ENCODE measurements around the gene TRMT6.

TRMT6 gene

DNA sequence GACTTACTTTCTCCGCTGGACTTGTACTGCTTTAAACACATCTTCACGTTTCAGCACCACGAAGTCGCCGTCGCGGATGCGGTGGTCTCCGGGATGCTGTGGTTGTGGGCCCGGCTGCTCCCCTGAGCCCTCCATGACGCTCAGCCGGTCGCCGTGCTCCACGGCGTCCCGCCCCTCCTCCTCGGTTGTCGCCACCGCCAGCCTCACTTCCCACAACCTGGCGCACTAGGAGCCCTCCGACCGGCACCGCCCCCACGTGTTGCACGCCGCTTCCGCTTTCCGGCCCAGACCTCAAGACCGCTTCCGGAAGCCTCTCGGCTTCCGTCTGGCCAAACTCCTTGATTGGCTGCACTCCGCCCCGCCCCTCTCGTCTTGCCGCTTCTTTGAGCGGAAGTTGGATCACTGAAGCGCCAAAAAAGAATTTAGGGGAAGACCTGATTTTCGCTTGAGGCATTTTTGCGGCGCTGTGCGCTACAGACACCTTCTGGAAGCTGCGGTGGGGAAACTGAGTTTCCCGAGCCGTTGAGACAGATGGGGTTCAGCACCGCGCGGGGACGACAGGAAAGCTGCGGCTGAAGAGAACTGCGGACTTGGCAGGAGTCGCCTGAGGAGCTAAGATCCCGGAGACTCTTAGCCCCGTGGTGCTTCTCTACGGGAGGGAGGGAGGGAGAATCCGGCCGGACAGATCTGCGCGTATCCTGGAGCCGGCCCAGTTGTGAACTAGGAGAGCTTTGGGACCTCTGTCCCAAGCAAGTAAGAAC lies at the start of gene TRMT6, which contains the start of gene MCM8:
TSS of gene TRMT6 (minus strand) at position 263 of the 761 bp plus-strand sequence. CDS start at position 135, 128 bp downstream.
TSS of gene MCM8 (plus strand) at position 382 of the 761 bp plus-strand sequence. CDS start 1,364 bp downstream, outside the sequence.
- DNase-seq (ENCODE audit: low spot score), result peak; percentile 88

DNA sequence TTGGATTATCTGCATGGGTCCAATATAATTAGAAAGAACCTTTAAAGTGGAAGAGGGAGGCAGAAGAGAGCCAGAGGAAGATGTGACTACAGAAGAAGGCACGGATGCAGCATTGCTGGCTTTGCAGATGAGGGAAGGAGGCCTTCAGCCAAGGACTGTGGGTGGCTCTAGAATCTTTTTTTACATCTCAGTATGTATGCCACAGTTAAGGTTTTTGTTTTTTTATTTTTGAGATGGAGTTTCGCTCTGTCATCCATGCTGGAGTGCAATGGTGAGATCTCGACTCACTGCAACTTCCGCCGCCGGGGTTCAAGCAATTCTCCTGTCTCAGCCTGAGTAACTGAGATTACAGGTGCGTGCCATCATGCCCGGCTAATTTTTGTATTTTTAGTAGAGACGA lies 49.5 kb upstream of the TRMT6 start:
- no peak for DNase-seq (ENCODE audit: low spot score)

DNA sequence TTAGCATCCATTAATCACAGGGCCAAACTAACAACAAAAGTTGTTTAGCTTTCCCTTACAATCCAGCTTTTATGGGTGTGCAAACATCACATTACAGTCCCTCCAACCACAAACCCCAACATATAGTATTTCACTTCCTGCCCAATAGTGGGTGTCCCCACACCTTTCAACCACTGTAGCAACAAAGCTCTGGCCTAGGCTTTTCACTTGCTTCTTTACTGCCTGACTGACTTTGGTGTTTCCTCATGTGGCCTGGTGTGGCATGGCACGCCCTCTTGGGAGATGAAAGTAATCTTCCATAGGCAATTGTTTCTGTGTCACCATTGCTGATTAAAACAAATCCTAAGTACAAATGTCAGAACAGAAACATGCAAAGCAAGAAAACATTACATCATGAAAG lies 46.4 kb upstream of the TRMT6 start:
- no peak for DNase-seq (ENCODE audit: low spot score)

GRCh38 chr20:5991623-5992441 lies 41.5 kb upstream of the TRMT6 start:
- no peak for DNase-seq (ENCODE audit: low spot score)

- DNase-seq (ENCODE audit: low spot score), result no peak
Observed at GRCh38 chr20:5990946-5991345, 40.6 kb upstream of the TRMT6 start.

DNA sequence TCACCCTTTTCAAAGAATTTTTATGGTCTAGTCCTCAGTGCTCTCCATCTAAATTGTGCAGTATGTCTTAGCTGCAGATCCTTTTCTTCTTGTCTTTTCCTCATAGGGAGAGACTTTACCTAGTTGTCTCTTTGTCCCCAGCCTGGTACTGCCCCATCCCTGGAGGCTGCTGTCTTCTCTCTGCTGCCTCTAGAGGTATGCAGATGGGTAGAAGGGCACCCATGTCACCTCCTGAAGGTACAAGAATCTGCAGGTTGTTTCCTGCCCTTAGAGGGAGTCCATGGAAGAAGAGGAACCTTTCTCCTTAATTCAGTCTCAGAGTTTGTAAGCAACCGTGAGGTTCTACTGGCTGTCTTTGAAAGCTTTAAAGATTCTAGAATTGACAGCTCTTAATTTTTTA lies 39.2 kb upstream of the TRMT6 start:
- DNase-seq (ENCODE audit: low spot score), result no peak

GRCh38 chr20:5987383-5987782 lies 37.0 kb upstream of the TRMT6 start:
- DNase-seq (ENCODE audit: low spot score), result no peak

- no peak for DNase-seq (ENCODE audit: low spot score)
Observed at GRCh38 chr20:5980720-5981538, 30.6 kb upstream of the TRMT6 start.

- DNase-seq (ENCODE audit: low spot score), result no peak
Observed at GRCh38 chr20:5979801-5980200, 29.5 kb upstream of the TRMT6 start.

DNA sequence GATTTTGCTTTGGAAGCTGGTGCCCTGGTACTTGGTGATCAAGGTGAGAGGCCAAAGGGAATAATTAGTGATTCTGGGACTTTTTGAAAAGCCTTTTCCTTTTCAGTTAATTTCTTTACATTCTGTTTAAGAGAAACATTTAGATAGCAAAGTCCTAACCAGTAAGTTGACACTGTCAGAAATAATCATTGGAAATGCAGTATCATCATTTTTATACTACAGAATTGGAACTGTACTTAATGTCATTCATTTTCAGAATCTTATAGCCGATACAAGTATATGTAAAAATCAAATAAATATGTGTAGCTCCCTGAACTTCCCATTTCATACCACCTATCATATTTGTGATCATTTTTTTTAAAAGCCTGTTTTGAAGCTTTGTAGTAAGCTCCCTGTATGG lies 27.6 kb upstream of the TRMT6 start:
- no peak for DNase-seq (ENCODE audit: low spot score)

DNA sequence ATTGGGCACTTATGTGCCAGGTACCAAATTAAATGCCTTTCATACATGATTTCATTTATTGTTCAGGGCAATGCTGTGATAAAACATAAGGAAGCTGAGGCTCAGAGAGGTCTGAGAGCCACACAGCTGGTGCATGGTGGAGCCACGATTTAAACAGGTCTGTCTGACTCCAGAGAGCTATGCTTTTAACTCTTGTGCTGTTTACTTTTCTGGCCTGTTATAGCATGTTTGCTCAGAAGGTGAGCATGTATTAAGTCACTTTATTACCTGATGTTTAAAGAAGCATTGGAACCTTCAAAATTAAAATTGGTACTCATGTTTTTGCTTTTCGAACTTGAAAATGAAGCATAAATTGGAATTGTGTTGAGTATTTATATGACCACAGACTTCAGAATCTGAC lies 26.9 kb upstream of the TRMT6 start:
- no peak for DNase-seq (ENCODE audit: low spot score)

DNA sequence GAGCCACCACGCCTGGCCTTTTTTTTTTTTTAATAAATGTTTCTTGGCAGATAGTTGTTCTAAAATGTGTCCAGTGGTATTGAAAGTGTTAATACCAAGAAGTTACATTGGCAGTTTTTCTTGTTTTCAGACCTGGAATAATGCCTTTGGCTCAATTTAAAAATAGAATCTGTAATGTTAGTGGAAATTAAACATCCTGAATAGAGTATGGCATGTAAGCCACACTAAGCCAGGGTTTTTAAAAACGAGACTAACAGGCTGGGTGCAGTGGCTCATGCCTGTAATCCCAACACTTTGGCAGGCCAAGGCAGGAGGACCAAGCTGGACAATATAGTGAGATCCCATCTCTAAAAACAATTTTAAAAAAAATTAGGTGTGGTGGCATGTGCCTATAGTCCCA lies 25.4 kb upstream of the TRMT6 start:
- DNase-seq (ENCODE audit: low spot score), result no peak

DNA sequence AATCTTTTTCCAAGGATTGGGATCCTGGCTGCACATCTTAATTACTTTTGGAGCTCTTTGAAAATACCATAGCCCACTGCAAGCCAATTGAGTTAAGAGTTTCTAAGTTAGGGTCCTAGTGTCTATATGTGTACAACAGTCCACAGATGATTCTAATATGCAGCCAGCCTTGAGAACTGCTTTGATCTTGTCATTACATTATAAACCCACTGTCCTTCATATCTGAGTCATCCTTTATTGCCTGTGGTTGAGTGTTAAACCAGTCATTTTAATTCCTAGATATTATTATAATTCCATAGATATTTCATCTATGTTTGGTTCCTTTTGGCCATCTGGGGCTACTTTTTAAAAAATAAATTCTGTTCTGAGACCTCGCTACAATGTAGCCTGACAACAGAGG lies 24.2 kb upstream of the TRMT6 start:
- no peak for DNase-seq (ENCODE audit: low spot score)

- no peak for DNase-seq (ENCODE audit: low spot score)
Observed at GRCh38 chr20:5973971-5974370, 23.6 kb upstream of the TRMT6 start.

- no peak for DNase-seq (ENCODE audit: low spot score)
Observed at GRCh38 chr20:5973172-5973571, 22.8 kb upstream of the TRMT6 start.

DNA sequence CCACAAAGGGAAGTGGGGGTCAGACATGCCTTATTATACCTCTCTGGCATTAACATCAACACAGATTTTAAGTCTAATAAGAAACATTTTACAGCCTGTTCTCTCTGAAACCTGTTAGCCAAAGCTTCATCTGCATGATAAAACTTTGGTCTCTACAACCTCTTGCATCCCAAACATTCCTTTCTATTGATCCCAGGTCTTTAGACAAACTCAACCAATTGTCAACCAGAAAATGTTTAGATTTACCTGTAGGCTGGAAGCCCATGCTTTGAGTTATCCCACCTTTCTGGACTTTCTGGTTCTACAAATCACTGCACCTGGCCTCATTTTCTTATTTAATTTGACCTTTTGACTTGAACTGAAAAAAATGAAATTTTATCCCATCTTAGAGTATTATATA lies 20.9 kb upstream of the TRMT6 start:
- DNase-seq (ENCODE audit: low spot score), result no peak

DNA sequence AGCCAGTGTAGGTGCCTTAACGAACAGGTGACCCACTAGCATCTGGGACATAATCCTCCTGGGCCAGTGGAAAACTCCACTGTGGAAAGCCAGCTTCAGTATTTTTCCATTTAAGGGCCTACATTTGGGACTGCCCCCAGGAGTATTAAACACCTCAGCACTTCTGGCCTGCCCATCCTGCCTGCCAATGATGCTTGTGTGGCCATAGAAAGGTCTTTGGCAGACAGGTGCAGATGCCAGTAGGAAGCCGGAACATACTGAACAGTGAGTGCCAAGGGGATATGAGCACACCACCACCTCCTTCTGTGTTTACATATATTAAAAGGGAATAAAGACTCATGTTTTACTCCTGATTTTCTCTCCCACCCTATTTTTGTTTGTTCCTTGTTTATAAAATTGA lies 20.0 kb upstream of the TRMT6 start:
- DNase-seq (ENCODE audit: low spot score), result no peak

DNA sequence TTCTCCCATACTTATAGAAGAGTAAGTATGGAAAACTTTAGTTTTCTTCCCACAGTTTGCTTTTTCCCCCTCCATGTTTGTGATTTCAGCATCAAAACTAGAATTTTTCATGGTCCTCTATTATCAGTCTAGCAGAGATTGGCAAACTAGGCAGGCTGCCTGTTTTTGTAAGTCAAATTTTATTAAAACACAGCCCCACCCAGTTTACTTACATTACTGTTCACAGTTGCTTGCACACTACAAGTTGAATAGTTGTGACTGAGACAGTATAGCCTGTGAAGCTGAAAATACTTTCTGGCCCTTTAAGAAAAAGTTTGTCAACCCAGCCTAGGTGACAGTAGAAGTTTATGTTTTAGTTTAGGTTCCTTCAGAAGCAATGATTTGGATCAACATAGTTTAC lies 19.6 kb upstream of the TRMT6 start:
- DNase-seq (ENCODE audit: low spot score), result no peak

- DNase-seq (ENCODE audit: low spot score), result no peak
Observed at GRCh38 chr20:5969348-5969935, 19.1 kb upstream of the TRMT6 start.

DNA sequence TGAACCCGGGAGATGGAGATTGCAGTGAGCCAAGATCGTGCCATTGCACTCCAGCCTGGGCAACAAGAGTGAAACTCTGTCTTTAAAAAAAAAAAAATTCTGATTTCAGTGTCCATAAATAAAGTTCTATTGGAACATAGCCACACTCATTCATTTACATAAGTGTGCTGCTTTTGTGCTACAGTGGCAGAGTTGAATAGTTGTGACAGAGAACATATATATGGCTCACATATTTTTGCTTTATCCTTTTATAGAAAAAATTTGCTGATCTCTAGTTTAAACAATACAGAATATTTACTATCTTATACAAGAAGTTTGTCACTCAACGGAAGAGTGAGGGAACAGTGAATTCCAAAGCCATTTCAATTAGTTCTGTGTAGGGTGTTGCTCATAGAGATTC lies 18.1 kb upstream of the TRMT6 start:
- DNase-seq (ENCODE audit: low spot score), result no peak

DNA sequence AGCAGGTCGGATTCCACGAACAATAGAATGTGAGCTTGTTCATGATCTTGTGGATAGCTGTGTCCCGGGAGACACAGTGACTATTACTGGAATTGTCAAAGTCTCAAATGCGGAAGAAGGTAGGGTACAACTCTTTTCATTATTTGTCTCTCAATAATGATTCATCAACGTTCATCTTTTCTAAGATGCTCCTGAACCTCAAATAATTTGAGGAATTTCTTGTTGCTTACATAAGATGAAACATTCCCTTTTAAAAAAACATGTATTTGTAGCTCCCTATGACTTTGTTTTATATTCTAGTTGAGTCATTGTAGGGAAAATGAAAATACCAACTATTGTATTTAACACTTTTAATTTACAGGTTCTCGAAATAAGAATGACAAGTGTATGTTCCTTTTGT lies 17.1 kb upstream of the TRMT6 start:
- DNase-seq (ENCODE audit: low spot score), result no peak

DNA sequence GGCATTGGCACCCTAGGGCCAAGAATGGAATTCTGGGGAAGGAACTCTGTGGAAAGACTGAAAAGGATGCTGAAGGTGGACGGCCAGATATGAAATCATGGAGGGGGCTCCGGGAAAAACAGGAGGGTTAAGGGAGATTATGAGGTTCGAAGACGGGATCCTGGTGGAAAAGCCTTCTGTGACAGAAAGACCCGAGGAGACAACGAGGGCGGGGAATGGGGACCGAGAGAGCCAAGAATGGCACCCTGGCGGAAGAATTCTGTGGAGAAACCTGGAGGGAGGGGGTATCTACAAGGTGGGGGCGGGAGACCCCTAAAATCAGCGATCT lies 426 bp downstream of the TRMT6 start:
- DNase-seq (ENCODE audit: low spot score), result no peak
